HG02970 (cell line): ENCODE results near the gene MBD3L5.
"Not testable (repeated sequence)": the region's sequence is repeated elsewhere in the genome, so short reads cannot be mapped to it uniquely, and the experiment has no call there.

Experiments
- ATAC-seq: cut with Tn5 transposase; IDR thresholded peaks from one replicate; pipeline ENCODE4 v1.9.1; 2021; ENCODE audit warnings: mild to moderate bottlenecking, moderate library complexity, moderate number of reproducible peaks; ENCODE audit not compliant: unreplicated experiment, low FRiP score

Gene MBD3L5

GRCh38 chr19:7030278-7030677 lies at the start of gene MBD3L5:
Gene MBD3L5 (plus strand): TSS chr19:7030578. CDS start chr19:7030612, 34 bp downstream.
- not testable (repeated sequence) for ATAC-seq

DNA sequence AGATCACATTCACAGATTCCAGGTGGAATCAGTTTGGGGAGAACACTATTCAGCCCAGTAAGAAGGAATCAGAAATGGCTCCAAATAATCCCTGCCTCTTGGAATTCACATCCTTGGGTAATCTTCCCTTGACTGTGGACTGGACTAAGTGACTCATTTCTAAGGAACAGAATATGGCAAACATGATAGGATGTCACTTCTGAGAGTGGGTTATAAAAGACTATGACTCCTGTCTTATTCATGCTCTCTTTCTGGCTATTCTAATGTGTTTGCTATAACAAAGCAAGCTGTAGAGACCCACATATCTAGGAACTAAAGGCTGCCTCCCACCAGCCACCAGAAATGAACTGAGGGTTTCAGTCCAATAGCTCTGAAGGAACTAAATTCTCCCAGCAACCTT lies 46.9 kb upstream of the MBD3L5 start:
- ATAC-seq = no peak

DNA sequence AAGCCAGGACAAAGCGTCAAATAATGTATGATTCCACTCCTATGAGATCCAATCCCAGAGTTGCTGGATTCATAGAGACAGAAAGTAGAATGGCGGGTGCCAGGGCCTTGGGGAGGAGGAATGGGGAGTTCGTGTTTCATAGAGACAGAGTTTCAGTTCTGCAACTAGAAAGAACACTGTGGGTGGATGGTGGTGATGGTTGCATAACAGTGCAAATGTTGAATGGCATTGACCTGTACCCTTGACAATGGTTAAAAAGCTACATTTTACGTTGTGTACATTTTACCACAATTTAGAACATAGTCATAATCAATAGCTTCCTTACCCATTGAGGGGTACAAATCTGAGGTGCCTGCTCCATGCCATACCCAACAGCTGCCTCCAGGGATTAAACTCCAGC lies 42.5 kb upstream of the MBD3L5 start:
- no peak for ATAC-seq

- no peak for ATAC-seq
Observed at GRCh38 chr19:6988257-6988656, 42.1 kb upstream of the MBD3L5 start.

DNA sequence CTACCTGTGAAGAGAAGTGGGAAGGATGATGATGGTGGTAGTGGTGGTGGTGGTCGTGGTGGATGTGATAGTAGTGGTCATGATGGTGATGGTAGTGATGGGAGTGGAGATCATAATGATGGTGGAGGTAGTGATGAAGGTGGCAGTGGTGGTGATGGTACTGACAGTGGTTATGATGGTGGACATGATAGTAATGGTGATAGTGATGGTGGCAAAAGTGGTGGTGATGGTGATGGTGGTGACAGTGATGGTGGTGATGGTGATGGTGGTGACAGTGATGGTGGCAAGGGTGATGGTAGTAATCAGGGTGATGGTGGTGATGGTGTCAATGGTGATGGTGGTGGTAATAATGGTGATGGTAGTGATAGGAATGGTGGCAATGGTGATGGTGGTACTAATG lies 35.3 kb upstream of the MBD3L5 start:
- no peak for ATAC-seq

DNA sequence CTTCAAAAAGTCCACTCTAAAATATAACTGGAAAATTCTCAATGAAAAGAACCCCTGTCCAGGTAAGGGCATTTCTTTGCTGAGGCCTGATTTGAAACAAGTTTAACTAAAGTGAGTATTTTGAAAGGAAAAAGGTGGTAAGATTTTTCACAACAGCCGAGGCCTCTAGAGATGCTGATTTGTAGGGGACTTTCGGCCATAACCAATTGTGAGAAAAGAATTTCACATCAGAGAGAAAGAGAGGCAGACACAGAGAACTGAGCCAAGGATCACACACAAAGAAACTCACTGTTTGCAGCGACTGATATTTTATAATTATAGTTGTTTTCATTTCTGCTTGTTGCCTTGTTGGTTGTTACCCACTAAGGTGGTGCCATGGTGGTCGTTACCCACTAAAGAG lies 33.6 kb upstream of the MBD3L5 start:
- no peak for ATAC-seq

DNA sequence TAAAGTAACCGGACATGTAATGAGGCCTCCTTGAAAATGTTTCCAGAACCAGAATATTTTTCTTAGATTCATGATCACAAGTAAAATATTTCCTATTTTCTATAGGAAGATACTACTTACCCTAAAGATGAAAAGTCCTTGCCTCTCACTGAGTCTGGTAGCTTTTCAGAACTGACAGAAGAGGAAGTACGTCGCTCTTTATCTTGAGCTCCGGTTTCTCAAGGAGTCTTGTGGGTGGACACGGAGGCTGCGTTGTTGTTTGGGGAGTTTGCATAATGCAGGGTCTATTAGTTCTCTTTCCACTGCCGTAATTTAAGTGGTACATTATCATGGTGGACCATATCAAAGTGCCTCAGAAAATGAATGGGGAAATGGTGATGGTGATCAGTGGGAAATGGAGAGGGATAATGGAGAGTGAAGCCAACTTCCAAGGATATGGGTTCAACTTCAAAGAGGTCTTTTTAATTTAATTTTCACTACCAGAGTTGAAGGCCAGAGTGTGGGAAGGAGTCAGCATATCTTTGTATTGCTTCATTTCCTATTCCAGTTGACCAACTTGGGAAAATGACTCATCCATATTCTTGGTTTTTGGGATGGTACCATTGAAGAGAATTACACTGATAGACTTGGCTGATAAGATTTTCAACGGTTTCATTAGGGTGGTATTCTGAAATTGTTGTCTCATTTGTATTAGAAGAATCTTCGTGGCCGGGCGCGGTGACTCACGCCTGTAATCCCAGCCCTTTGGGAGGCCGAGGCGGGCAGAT lies 32.5 kb upstream of the MBD3L5 start:
- ATAC-seq = no peak

DNA sequence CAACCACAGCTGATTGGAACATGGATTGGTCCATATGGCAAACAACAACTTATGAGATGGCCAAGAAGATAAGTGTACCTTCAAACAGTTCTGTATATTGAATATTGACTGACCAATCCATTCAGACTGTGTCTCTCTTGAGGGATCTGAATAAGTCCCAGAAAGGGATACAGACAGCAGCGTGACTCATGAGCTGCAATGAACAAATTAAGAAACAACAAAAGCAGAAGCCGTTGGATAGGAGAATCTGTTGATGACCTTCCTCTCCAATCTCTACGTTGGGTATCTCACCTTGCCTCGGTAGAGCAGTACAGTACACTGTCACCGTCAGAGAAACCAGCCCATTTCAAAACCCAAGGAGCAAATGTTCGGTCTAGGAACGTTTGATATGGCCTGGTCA lies 30.4 kb upstream of the MBD3L5 start:
- ATAC-seq = no peak

DNA sequence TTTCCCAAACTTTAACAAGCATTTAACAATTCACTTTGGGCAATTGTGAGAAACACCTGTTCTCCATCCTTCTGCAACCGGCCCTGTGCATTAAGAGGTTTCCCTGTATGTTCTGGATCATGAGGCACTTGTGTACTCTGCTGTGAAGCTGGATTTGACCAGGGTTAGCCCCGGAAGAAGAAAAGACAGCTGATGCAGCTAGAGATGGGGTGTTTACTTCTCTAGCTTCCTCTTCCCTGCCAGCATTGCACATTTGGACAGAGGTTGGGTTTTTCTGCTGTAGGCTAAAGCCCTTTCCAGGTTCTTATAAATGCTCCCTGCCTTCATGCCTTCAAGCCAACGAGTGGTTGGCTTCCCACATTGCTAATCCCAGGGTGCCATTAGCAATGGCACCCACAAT lies 30.0 kb upstream of the MBD3L5 start:
- no peak for ATAC-seq

- ATAC-seq = no peak
Observed at GRCh38 chr19:7000816-7001215, 29.6 kb upstream of the MBD3L5 start.

DNA sequence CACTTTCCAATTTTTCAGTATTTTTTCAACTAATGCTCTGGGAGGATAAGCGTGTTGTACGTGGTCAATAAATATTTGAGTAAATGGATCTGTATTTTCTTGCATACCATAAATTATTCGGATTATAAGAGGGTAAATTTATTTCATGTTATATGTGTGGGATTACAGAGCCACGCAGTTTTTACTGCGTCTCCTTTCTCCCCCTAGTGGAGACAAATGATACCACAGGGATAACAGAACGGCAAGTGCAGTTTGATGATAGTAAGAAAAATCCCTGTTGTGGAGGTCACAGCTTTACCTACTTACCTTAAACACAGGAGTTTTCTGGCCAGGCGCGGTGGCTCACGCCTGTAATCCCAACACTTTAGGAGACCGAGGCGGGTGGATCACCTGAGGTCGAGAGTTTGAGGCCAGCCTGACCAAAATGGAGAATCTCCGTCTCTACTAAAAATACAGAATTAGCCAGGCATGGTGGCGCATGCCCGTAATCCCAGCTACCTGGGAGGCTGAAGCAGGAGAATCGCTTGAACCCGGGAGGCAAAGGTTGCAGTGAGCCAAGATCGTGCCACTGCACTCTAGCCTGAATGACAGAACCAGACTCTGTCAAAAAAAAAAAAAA lies 26.0 kb upstream of the MBD3L5 start:
- ATAC-seq = no peak

- ATAC-seq = no peak
Observed at GRCh38 chr19:7006135-7006704, 24.2 kb upstream of the MBD3L5 start.

DNA sequence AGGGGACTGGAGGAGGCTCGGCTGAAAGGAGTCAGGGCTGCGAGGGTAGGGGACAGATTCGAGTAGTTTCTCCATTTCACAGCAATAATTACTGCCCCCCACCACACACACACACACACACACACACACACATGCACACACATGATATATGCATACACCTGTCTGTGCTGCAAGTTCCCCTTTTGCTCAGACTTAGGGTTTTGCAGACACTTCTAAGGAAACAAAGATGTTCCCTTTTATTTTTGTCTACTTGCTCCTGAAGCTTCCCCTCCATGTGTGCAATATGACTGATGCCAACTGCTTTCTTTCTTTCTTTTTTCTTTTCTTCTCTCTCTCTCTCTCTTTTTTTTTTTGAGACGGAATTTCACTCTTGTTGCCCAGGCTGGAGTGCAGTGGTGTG lies 22.5 kb upstream of the MBD3L5 start:
- ATAC-seq = no peak

- no peak for ATAC-seq
Observed at GRCh38 chr19:7010722-7011593, 19.4 kb upstream of the MBD3L5 start.

DNA sequence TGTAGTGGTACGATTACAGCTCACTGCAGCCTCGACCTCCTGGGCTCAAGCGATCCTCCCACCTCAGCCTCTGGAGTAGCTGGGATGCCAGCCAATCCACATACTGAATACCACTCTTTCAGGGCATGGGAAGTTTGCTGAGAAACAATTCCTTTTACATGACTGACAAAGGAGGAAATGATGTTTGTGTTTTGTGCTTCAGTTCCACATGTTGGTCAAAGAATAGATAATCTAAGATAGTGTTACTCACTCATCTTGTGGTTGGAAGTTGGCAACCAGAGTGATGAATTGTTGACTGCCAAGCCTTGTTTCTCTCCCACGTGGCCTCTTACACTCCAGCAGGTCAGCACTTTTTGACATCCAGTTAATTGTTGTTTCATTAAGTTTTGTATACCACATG lies 16.7 kb upstream of the MBD3L5 start:
- no peak for ATAC-seq

DNA sequence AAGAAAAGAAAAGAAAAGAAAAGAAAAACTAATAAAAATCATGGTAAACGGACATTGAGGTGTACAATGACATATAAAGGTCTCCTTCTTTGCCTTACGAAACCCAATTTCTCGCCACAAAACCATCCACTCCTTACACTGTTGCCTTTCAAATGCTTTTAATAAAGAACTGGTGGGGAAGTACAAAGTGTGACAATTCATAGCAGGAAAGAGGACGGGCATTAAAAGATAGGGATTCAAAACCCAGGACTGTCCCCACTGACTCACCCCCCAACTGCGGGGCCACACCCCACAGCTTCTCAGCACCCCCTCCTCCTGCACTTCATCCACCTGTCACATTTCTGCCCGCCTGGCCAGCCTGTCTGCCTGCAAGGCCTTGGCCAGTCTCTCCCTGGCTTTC lies 11.6 kb upstream of the MBD3L5 start:
- no peak for ATAC-seq

DNA sequence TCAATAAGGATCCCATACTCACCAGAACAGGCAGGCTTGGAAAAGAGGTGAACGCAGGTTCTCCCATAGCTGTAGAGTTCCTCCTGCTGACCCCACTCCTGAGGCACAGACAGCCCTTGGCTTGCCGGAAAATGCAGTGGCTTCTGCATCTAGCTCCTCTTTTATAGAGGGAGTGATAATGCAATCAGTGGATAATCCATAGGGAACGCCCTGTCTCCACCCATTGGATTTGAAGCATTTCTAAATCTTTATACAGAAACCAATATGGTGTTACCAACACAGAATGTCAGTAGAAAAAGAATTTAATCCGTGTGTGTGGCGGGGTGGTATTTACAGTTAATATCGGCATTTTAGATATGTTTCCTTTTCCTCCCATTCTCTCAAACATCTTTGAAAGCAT lies 9.0 kb upstream of the MBD3L5 start, which contains the start of gene MBD3L2B:
Gene MBD3L2B (minus strand): TSS at position 101 of the 400 bp plus-strand sequence. CDS start 34 bp downstream, at position 67.
- not testable (repeated sequence) for ATAC-seq

- not testable (repeated sequence) for ATAC-seq
Observed at GRCh38 chr19:7028790-7029189, 1.6 kb upstream of the MBD3L5 start.

DNA sequence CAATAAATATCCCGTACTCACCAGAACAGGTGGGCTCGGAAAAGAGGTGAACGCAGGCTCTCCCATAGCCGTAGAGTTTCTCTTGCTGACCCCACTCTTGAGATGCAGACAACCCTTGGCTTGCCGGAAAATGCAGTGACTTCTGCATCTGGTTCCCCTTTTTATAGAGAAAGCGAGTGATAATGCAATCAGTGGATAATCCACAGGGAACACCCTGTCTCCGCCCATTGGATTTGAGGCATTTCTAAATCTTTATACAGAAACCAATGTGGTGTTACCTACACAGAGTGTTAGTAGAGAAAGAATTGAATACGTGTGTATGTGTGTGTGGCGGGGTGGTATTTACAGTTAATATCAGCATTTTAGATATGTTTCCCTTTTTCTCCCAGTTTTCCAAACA lies 9.7 kb downstream of the MBD3L5 start, which contains the start of gene MBD3L4:
Gene MBD3L4 (minus strand): TSS at position 101 of the 400 bp plus-strand sequence. CDS start 35 bp downstream, at position 66.
- ATAC-seq = not testable (repeated sequence)

- not testable (repeated sequence) for ATAC-seq
Observed at GRCh38 chr19:7041563-7041962, 11.2 kb downstream of the MBD3L5 start.

- not testable (repeated sequence) for ATAC-seq
Observed at GRCh38 chr19:7049021-7049420, 18.6 kb downstream of the MBD3L5 start, which contains the start of gene MBD3L2. Gene MBD3L2 (plus strand): TSS chr19:7049321. CDS start chr19:7049374, 53 bp downstream.
